GM12891 (cell line): ENCODE data around the gene MAP2K5.

Experiments
- POLR2A ChIP-seq: IDR thresholded peaks from 2 replicates; pipeline ENCODE4 v1.6.1; 2011; ENCODE audit warnings: low read depth, low read length, control low read depth
- POLR2AphosphoS5 ChIP-seq: IDR thresholded peaks from 2 replicates; pipeline ENCODE4 v1.6.1; 2011; ENCODE audit warnings: low read depth, low read length, control low read depth
- SPI1 ChIP-seq: IDR thresholded peaks from 2 replicates; pipeline ENCODE4 v1.6.1; 2011; ENCODE audit warnings: low read depth, low read length, control low read depth

DNA sequence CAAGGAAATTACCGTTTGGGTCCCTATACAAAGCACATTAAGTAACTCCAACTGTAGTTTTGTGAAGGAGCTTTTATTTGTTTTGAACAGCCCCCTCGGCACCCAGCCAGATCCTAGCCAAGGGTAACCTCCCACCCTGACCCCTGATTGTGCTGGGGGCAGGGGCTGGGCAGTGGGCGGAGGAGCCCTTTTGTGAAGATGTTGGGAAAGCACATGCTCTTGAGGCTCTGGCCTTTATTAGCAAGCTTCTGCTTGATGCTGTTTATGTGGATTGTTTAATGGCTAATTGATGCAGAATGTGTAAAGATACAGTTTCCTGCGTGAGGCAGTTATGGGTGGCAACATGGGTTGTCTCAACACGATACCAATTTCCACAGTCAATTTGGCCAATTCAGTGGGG is 136.5 kb downstream of the MAP2K5 start:
- TF ChIP-seq POLR2A (no peak), SPI1 (no peak), POLR2AphosphoS5 (no peak)
